ENCODE results near the gene LRRC74A. TPM values are rescaled to one million over a fixed set of nuclear protein-coding genes. Genes with fewer than 3 reads are reported as not detected.

Gene LRRC74A
- total and polyA plus RNA-seq, 10 of the 15 experiments (the other 5 are each of a cell fraction or from before 2014, with no cell fraction given) = not detected

DNA sequence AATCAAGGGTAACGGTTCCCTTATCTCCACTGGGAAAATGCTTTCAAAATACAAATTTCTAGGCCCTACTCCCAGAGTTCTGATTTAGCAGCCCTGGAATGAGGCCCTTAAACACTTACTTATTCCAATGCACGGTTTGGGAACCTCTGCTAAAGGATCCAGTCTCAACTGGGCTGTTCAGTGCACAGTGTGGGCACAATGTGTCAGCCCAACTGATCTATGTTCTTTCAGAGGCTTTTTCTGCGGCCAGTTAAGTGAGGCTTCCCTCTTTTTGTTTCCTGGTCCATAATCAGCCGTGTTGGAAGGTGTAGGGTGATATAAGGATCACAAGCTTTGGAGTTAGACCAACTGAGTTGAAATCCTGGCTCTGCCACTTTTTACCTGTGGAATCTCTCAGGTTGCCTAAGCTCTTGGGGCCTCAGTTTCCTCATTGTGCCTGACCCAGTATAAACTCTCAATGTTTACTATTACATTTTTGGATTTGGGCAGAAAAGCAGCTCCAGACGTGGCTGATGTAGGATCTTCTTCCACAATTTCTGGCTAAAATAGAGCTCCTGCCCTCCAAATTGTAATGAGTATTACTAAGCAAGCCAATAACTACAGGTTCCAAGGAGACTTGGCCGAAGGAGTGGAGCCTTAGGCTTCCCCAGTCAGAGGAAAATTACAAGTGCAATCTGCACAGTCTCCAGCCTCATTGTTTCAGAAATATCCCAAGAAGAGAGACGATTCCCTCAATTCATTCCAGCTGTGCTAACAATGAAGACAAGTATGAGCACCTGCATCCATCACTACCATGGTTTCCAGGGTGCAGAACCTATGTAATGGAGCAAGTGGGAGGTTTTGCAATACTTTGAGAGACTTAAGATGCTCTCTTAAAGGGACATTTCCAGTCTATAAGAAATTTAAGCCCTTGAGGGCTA lies 11.2 kb upstream of the LRRC74A start:
- Histone ChIP-seq H3K9ac (ENCODE audit: control insufficient read depth, insufficient read depth, low read length) (no peak overlapping the region), H3K4me3 (no peak overlapping the region), H3K36me3 (ENCODE audit: control insufficient read depth in 2 of 2, insufficient read depth in 2 of 2, low read length in 1 of 2) (no peaks in the 10 kb centered on the region), H3K79me2 (ENCODE audit: control insufficient read depth, insufficient read depth, low read length) (peaks cover 7% of the 10 kb centered on the region), H3K27me3 (replicated peaks in 1 of 2; ENCODE audit: control insufficient read depth in 2 of 2, insufficient read depth in 2 of 2, low read length in 1 of 2) (peaks cover 0 to 7% of the 10 kb centered on the region in 2 experiments; a peak in 2 of 4 replicates), H3K27ac (ENCODE audit: control insufficient read depth, insufficient read depth) (no peak overlapping the region), H3K4me2 (ENCODE audit: control insufficient read depth, insufficient read depth) (no peak overlapping the region), H2AFZ (ENCODE audit: control insufficient read depth, low read depth, low read length) (no peak overlapping the region), H3K4me1 (ENCODE audit: control insufficient read depth, insufficient read depth, low read length) (no peaks in the 10 kb centered on the region), H4K20me1 (ENCODE audit: control insufficient read depth, insufficient read depth) (no peaks in the 10 kb centered on the region), H3K9me3 (replicated peaks; ENCODE audit: control insufficient read depth, insufficient read depth, low read length) (no peaks in the 10 kb centered on the region)
- CTCF ChIA-PET = interaction anchor here (0.7 to 1.7 kb wide), 3 partner anchors 13 to 256 kb away, joined by 3 to 4 read pairs (median 3); no protein-coding TSS in a partner anchor
- SMC1A ChIA-PET (ENCODE audit: uncharacterized antibody, unreplicated experiment) = no interaction called here
- TF ChIP-seq CHD2 (IDR thresholded peaks at IDR 0.05; ENCODE audit: borderline replicate concordance, low read depth, low read length) = no peak
- no peak for TF ChIP-seq KAT2A (conservative IDR thresholded peaks at IDR 0.05; ENCODE audit: control insufficient read depth, low read depth, low read length)
- TF ChIP-seq, protein P1, sequence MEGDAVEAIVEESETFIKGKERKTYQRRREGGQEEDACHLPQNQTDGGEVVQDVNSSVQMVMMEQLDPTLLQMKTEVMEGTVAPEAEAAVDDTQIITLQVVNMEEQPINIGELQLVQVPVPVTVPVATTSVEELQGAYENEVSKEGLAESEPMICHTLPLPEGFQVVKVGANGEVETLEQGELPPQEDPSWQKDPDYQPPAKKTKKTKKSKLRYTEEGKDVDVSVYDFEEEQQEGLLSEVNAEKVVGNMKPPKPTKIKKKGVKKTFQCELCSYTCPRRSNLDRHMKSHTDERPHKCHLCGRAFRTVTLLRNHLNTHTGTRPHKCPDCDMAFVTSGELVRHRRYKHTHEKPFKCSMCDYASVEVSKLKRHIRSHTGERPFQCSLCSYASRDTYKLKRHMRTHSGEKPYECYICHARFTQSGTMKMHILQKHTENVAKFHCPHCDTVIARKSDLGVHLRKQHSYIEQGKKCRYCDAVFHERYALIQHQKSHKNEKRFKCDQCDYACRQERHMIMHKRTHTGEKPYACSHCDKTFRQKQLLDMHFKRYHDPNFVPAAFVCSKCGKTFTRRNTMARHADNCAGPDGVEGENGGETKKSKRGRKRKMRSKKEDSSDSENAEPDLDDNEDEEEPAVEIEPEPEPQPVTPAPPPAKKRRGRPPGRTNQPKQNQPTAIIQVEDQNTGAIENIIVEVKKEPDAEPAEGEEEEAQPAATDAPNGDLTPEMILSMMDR (IDR thresholded peaks at IDR 0.05 in 2 of 3, conservative IDR thresholded peaks at IDR 0.05 in 1 of 3; ENCODE audit: control insufficient read depth in 2 of 3, extremely low read depth in 1 of 3, insufficient read depth in 1 of 3, low read depth in 3 of 3, low read length in 3 of 3) = no peak
- TF ChIP-seq BACH1 (IDR thresholded peaks at IDR 0.05; ENCODE audit: borderline replicate concordance) = no peak
- WGBS (ENCODE audit: insufficient coverage, insufficient replicate concordance, low lambda C conversion rate, missing lambda C conversion rate) = 24% methylated on average over 7 of the region's 7 CpGs
- POLR2A ChIA-PET = interaction anchor here (0.7 kb wide), 1 partner anchor 303 kb away, joined by 3 read pairs; no protein-coding TSS in a partner anchor
- intact Hi-C loops (cut with micrococcal nuclease; ENCODE audit: unreplicated experiment) (loop anchor here (5.0 kb wide), 1 partner anchor 53 kb away; the partner anchor contains the start of gene VASH1), in situ Hi-C loops (cut with MboI) (no loop called here)
- ATAC-seq (no peak), DNase-seq (ENCODE audit: low read depth, low spot score) (no peak), FAIRE-seq (no peak)
- BruUV-seq (replicated peaks) = no TSS peak
- RAD21 ChIA-PET (ENCODE audit: unreplicated experiment) = no interaction called here
